ENCODE results near the gene CACNG7. TPM values are rescaled to one million over a fixed set of nuclear protein-coding genes. Genes with fewer than 3 reads are reported as not detected.

Gene CACNG7, protein sequence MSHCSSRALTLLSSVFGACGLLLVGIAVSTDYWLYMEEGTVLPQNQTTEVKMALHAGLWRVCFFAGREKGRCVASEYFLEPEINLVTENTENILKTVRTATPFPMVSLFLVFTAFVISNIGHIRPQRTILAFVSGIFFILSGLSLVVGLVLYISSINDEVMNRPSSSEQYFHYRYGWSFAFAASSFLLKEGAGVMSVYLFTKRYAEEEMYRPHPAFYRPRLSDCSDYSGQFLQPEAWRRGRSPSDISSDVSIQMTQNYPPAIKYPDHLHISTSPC
- not detected for total RNA-seq
- not detected for polyA plus RNA-seq (ENCODE audit: insufficient read depth, low read depth, low replicate concordance)
- long read RNA-seq, donor 1: 0 reads
- long read RNA-seq, donor 2: 0 reads
- long read RNA-seq, donor 3: 0 reads
- long read RNA-seq, donor 4: 0 reads
- long read RNA-seq, donor 5: 0 reads
- long read RNA-seq, donor 6: 0 reads
- long read RNA-seq, donor 7: 0 reads
- long read RNA-seq, donor 8: 0 reads
- long read RNA-seq, donor 9: 0 reads
- long read RNA-seq, donor 10: 0 reads

DNA sequence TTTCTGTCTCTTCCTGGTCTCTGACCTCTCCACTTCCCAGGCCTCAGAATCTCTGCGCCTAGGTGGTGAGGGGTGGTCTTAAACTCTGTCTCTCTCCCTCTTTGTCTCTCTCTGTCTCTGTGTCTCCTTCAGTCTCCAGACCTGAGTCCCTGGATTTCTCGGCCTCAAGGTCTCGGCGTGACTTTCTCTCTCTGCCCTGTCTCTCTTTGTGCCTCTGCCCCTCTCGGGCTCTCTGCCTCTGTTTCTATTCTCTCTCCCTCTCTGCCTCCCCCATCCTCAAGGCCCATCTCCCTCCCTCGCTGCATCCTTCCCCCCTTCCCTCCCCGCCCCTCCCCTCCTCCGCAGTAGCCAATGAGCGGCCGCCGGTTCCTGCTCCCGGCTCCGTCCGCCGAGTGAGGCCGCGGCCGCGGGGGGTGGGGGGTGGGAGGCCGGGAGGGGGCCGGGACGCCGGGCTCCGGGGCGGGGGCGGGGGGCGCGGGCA lies at the start of gene CACNG7:
Gene CACNG7, plus strand, starts transcription at position 344 of the 481 bp plus-strand sequence. CDS start 3,554 bp downstream, outside the sequence.
- FAIRE-seq (no peak), DNase-seq (peak in 1 of 5 donors; percentile 34)
- no peak within 1 kb of the TSS for H3K27ac ChIP-seq (ENCODE audit: low read depth in 2 of 2, low read length in 2 of 2)
- H3K9ac ChIP-seq (ENCODE audit: low read length in 3 of 3): no peak within 1 kb of the TSS
- no peaks in the 10 kb centered on the region for H3K4me1 ChIP-seq (ENCODE audit: control insufficient read depth in 2 of 3, insufficient read depth in 2 of 3, low read depth in 1 of 3, low read length in 3 of 3)
- intact Hi-C loops (cut with DNase I): no loop called here
- TF ChIP-seq, protein P1, sequence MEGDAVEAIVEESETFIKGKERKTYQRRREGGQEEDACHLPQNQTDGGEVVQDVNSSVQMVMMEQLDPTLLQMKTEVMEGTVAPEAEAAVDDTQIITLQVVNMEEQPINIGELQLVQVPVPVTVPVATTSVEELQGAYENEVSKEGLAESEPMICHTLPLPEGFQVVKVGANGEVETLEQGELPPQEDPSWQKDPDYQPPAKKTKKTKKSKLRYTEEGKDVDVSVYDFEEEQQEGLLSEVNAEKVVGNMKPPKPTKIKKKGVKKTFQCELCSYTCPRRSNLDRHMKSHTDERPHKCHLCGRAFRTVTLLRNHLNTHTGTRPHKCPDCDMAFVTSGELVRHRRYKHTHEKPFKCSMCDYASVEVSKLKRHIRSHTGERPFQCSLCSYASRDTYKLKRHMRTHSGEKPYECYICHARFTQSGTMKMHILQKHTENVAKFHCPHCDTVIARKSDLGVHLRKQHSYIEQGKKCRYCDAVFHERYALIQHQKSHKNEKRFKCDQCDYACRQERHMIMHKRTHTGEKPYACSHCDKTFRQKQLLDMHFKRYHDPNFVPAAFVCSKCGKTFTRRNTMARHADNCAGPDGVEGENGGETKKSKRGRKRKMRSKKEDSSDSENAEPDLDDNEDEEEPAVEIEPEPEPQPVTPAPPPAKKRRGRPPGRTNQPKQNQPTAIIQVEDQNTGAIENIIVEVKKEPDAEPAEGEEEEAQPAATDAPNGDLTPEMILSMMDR (IDR thresholded peaks at IDR 0.05; ENCODE audit: borderline replicate concordance, extremely low read depth, insufficient read depth): no peak
- no peak within 1 kb of the TSS for H3K4me3 ChIP-seq (ENCODE audit: low read length in 3 of 3)
- H3K27me3 ChIP-seq (ENCODE audit: control insufficient read depth, insufficient read depth, low read length): peaks cover 28% of the 10 kb centered on the region
- H3K36me3 ChIP-seq (ENCODE audit: control insufficient read depth in 2 of 3, insufficient read depth in 3 of 3, low read length in 3 of 3): no peaks in the 10 kb centered on the region
- no peaks in the 10 kb centered on the region for H3K9me3 ChIP-seq (ENCODE audit: control insufficient read depth in 2 of 3, insufficient read depth in 1 of 3, low read length in 3 of 3)

GRCh38 chr19:53864308-53864836 lies 44.7 kb upstream of the CACNG7 start:
- H3K9me3 ChIP-seq (ENCODE audit: control insufficient read depth in 2 of 3, insufficient read depth in 1 of 3, low read length in 3 of 3): no peaks in the 10 kb centered on the region
- DNase-seq: no peak
- H3K36me3 ChIP-seq (ENCODE audit: control insufficient read depth in 2 of 3, insufficient read depth in 3 of 3, low read length in 3 of 3): no peaks in the 10 kb centered on the region
- intact Hi-C loops (cut with DNase I): no loop called here
- H3K4me1 ChIP-seq (ENCODE audit: control insufficient read depth in 2 of 3, insufficient read depth in 2 of 3, low read depth in 1 of 3, low read length in 3 of 3): peaks cover 0 to 4% (median 0%) of the 10 kb centered on the region in 3 donors
- no peak overlapping the region for H3K9ac ChIP-seq (ENCODE audit: low read length in 3 of 3)
- no peak overlapping the region for H3K4me3 ChIP-seq (ENCODE audit: low read length in 3 of 3)
- no peak overlapping the region for H3K27ac ChIP-seq (ENCODE audit: low read depth in 2 of 2, low read length in 2 of 2)
- TF ChIP-seq, protein P1 (IDR thresholded peaks at IDR 0.05; ENCODE audit: borderline replicate concordance, extremely low read depth, insufficient read depth): no peak
- H3K27me3 ChIP-seq (ENCODE audit: control insufficient read depth, insufficient read depth, low read length): no peaks in the 10 kb centered on the region
- no peak for FAIRE-seq

DNA sequence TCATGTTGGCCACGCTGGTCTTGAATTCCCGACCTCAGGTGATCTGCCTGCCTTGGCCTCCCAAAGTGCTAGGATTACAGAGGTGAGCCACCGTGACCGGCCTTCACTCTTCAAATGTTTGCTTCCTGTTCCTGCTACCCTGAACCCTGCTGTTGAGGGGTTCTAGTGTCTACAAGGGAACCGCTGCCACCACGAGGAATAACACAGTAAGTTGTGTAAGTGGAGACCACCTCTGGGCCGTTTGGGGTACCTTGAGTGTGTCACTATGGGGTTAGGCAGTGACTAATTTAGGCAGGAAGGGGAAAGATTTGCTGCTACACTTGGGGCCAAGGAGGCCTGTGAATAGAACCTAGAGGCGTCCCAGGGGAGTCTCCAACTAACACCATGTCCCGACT lies 43.6 kb upstream of the CACNG7 start:
- intact Hi-C loops (cut with DNase I): no loop called here
- Histone ChIP-seq H3K4me3 (ENCODE audit: low read length in 3 of 3) (peak overlapping the region in 1 of 3 donors; percentile 34), H3K36me3 (ENCODE audit: control insufficient read depth in 2 of 3, insufficient read depth in 3 of 3, low read length in 3 of 3) (no peaks in the 10 kb centered on the region), H3K27ac (ENCODE audit: low read depth in 2 of 2, low read length in 2 of 2) (peak overlapping the region in 1 of 2 donors; percentile 4), H3K27me3 (ENCODE audit: control insufficient read depth, insufficient read depth, low read length) (no peaks in the 10 kb centered on the region), H3K9ac (ENCODE audit: low read length in 3 of 3) (no peak overlapping the region), H3K4me1 (ENCODE audit: control insufficient read depth in 2 of 3, insufficient read depth in 2 of 3, low read depth in 1 of 3, low read length in 3 of 3) (peaks cover 0 to 4% (median 0%) of the 10 kb centered on the region in 3 donors), H3K9me3 (ENCODE audit: control insufficient read depth in 2 of 3, insufficient read depth in 1 of 3, low read length in 3 of 3) (no peaks in the 10 kb centered on the region)
- TF ChIP-seq, protein P1 (IDR thresholded peaks at IDR 0.05; ENCODE audit: borderline replicate concordance, extremely low read depth, insufficient read depth): no peak
- FAIRE-seq: no peak
- DNase-seq: peak in 1 of 5 donors; percentile 52
